SU-DHL-6 (cell line): Measurements from ENCODE around the gene SEZ6.

ENCODE experiments used
- H2AFZ ChIP-seq: fragments of 200-600 bp; sonication (generic); 2 replicates; pipeline ENCODE4 v1.6.1; 2014; ENCODE audit warnings: low read depth, mild to moderate bottlenecking, moderate library complexity, mixed read lengths, antibody characterized with exemption, low read length; ENCODE audit not compliant: severe bottlenecking
- H3F3A ChIP-seq: fragments of 200-600 bp; shearing (Covaris generic); 2 replicates; pipeline ENCODE4 v1.6.0; 2016; ENCODE audit warnings: antibody characterized with exemption, mild to moderate bottlenecking; ENCODE audit not compliant: insufficient read depth
- H3K27ac ChIP-seq: fragments of 200-600 bp; sonication (generic); 2 replicates; pipeline ENCODE4 v1.5.1; 2016; ENCODE audit warnings: low read depth, mild to moderate bottlenecking, low read length, moderate library complexity, mixed read lengths
- H3K27me3 ChIP-seq: fragments of 200-600 bp; sonication (generic), shearing (Covaris generic); 2 replicates; pipeline ENCODE4 v1.6.0; 2014; ENCODE audit warnings: mild to moderate bottlenecking, low read length
- H3K36me3 ChIP-seq: fragments of 200-600 bp; sonication (generic); 2 replicates; pipeline ENCODE4 v1.6.1; 2014; ENCODE audit warnings: mild to moderate bottlenecking, low read length, mixed read lengths
- H3K4me2 ChIP-seq: fragments of 300-600, 200-600 bp; shearing (Covaris generic), sonication (generic); 2 replicates; pipeline ENCODE4 v1.6.0; 2014; ENCODE audit warnings: low read length, low read depth, mild to moderate bottlenecking; ENCODE audit not compliant: poor library complexity, severe bottlenecking
- H3K4me3 ChIP-seq: fragments of 200-600 bp; sonication (generic); 2 replicates; pipeline ENCODE4 v1.5.1; 2014; ENCODE audit warnings: antibody characterized with exemption, low read length, mild to moderate bottlenecking, mixed read lengths; ENCODE audit not compliant: insufficient read depth, poor library complexity, severe bottlenecking
- H3K79me2 ChIP-seq: fragments of 200-600 bp; sonication (generic); 2 replicates; pipeline ENCODE4 v1.6.1; 2014; ENCODE audit warnings: mild to moderate bottlenecking, low read length, moderate library complexity; ENCODE audit not compliant: insufficient read depth
- H3K9ac ChIP-seq: fragments of 200-600 bp; sonication (generic); 2 replicates; pipeline ENCODE4 v1.7.0; 2014; ENCODE audit warnings: mild to moderate bottlenecking, low read length
- H3K9me2 ChIP-seq: fragments of 200-600 bp; sonication (generic); replicated peaks from 2 replicates; pipeline ENCODE4 v1.6.1; 2014; ENCODE audit warnings: low read length; ENCODE audit not compliant: insufficient read depth
- H3K9me3 ChIP-seq: fragments of 200-600 bp; sonication (generic); 2 replicates; pipeline ENCODE4 v1.6.1; 2014; ENCODE audit warnings: low read length, mixed read lengths; ENCODE audit not compliant: insufficient read depth
- H4K20me1 ChIP-seq: fragments of 200-600 bp; sonication (generic); 2 replicates; pipeline ENCODE4 v1.6.1; 2014; ENCODE audit warnings: low read depth, mild to moderate bottlenecking, antibody characterized with exemption, low read length, moderate library complexity, mixed read lengths
- EZH2phosphoT487 ChIP-seq: fragments of 200-600 bp; sonication (generic), shearing (Covaris generic); conservative IDR thresholded peaks from 2 replicates; pipeline ENCODE4 v1.6.1; 2018; ENCODE audit warnings: mild to moderate bottlenecking, antibody characterized with exemption, low read length, moderate library complexity, mixed read lengths
- TF ChIP-seq, protein P1 (sequence below): fragments of 200-600 bp; sonication (generic); IDR thresholded peaks from one replicate; pipeline ENCODE4 v1.5.1; 2017; ENCODE audit warnings: antibody characterized with exemption, mild to moderate bottlenecking, low read length, moderate library complexity; ENCODE audit not compliant: insufficient read depth, poor library complexity, severe bottlenecking

Gene SEZ6

DNA sequence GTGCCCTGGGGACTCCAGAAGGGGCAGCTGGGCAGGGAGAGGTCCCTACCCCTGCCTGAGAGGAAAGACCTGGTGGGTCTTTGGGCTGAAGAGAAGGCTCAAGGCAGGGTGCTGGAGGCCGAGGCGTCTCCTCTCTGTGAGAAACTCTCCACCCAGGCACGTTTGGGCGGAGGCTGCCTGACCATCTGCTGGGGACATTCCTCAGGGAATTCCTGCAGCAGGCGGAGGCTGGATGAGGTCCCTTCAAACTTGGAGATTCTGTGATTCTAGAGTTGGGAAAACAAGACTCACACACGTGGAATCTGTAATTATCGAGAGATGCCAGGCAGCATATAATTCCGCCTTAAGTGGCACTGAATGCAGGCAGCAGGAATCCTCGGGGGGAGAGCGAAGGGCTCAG is 33.4 kb downstream of the SEZ6 start:
- no peaks in the 10 kb centered on the region for H3K36me3 ChIP-seq
- no peaks in the 10 kb centered on the region for H3K9me2 ChIP-seq
- H3K9ac ChIP-seq: no peak overlapping the region
- H2AFZ ChIP-seq: no peak overlapping the region
- no peaks in the 10 kb centered on the region for H4K20me1 ChIP-seq
- H3K27ac ChIP-seq: no peak overlapping the region
- H3K79me2 ChIP-seq: no peaks in the 10 kb centered on the region
- no peaks in the 10 kb centered on the region for H3K27me3 ChIP-seq
- no peak overlapping the region for H3K4me3 ChIP-seq
- no peaks in the 10 kb centered on the region for H3F3A ChIP-seq
- no peaks in the 10 kb centered on the region for H3K9me3 ChIP-seq
- H3K4me2 ChIP-seq: no peak overlapping the region
- TF ChIP-seq, protein P1, sequence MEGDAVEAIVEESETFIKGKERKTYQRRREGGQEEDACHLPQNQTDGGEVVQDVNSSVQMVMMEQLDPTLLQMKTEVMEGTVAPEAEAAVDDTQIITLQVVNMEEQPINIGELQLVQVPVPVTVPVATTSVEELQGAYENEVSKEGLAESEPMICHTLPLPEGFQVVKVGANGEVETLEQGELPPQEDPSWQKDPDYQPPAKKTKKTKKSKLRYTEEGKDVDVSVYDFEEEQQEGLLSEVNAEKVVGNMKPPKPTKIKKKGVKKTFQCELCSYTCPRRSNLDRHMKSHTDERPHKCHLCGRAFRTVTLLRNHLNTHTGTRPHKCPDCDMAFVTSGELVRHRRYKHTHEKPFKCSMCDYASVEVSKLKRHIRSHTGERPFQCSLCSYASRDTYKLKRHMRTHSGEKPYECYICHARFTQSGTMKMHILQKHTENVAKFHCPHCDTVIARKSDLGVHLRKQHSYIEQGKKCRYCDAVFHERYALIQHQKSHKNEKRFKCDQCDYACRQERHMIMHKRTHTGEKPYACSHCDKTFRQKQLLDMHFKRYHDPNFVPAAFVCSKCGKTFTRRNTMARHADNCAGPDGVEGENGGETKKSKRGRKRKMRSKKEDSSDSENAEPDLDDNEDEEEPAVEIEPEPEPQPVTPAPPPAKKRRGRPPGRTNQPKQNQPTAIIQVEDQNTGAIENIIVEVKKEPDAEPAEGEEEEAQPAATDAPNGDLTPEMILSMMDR: no peak
- TF ChIP-seq EZH2phosphoT487: no peak

DNA sequence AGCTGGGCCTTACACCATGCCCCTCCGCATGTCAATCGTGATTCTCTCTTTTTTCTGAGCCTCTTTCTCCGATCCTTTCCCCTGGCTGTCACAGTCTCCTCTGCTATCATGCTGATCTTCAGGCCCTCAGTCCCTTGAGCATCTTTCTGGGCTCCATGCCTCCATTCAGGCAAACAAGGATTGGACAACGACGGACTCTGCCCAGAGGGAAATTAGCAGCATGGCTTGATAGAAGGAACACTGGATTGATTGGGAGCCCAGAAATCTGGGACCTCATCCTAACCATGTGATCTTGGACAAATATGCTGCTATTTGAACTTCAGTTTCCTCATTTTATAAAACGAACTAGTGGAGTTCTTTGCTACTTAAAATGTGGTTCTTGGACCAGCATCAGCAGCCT is 35.0 kb downstream of the SEZ6 start:
- no peak overlapping the region for H3K4me2 ChIP-seq
- H3K9me3 ChIP-seq: no peaks in the 10 kb centered on the region
- no peaks in the 10 kb centered on the region for H3K9me2 ChIP-seq
- no peak overlapping the region for H3K27ac ChIP-seq
- H3K9ac ChIP-seq: no peak overlapping the region
- no peaks in the 10 kb centered on the region for H3K79me2 ChIP-seq
- no peaks in the 10 kb centered on the region for H3F3A ChIP-seq
- H2AFZ ChIP-seq: no peak overlapping the region
- H3K4me3 ChIP-seq: no peak overlapping the region
- H3K27me3 ChIP-seq: no peaks in the 10 kb centered on the region
- H3K36me3 ChIP-seq: no peaks in the 10 kb centered on the region
- H4K20me1 ChIP-seq: no peaks in the 10 kb centered on the region
- TF ChIP-seq EZH2phosphoT487: no peak
- TF ChIP-seq, protein P1: no peak

DNA sequence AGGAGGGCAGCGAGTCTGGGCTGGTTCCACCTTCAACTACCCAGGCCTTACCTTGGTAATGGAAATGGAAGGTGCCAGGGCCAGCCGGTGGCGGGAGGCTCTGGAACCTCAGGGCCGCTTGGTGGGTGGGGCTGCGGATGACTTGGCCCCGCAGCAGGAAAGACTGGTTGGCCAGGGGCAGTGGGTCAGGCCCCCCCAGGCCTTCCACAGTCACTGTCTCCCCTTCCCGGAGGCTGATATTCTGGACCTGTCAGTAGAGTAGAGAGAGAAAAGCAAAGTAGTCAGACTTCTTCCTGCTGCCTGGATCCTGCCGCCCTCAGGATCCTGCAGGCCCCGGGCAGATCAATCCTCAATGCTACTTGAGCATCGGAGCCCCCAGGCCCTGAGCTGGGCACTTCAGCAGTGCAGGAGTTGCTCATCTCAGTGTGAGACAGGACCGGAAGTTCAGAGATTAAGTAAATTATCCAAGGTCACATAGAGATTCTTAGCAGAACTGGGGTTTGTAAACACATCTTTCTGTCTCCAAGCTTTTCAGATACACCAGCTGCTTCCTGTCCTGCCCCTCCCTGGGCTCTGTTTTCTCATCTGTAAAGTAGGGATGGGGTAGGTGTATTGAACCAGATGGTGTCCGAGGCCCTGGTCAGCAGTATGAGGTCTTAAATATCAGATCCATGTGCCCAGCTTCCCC is 36.0 kb downstream of the SEZ6 start:
- Histone ChIP-seq H3K27ac (no peak overlapping the region), H3K79me2 (no peaks in the 10 kb centered on the region), H3K9me3 (no peaks in the 10 kb centered on the region), H3F3A (no peaks in the 10 kb centered on the region), H3K4me2 (no peak overlapping the region), H3K36me3 (no peaks in the 10 kb centered on the region), H3K9ac (no peak overlapping the region), H3K9me2 (no peaks in the 10 kb centered on the region), H2AFZ (no peak overlapping the region), H3K4me3 (no peak overlapping the region), H3K27me3 (no peaks in the 10 kb centered on the region), H4K20me1 (no peaks in the 10 kb centered on the region)
- TF ChIP-seq EZH2phosphoT487: no peak
- TF ChIP-seq, protein P1: no peak
